Sigmoid colon (tissue), 7 donors: Measurements from ENCODE around the gene METTL22. TPM values are rescaled to one million over a fixed set of nuclear protein-coding genes. Genes with fewer than 3 reads are reported as not detected.

Experiments
- DNase-seq: peaks from one replicate; pipeline ENCODE4 v3.0.0-alpha.2; 2019
- H3K27ac ChIP-seq, 4 donors: fragments of 200-600 bp; sonication (generic); one replicate each; pipeline ENCODE4 v1.5.1; 2016 to 2019; ENCODE audit warnings: mild to moderate bottlenecking in 1 of 4
- H3K27me3 ChIP-seq, 3 donors: fragments of 200-600 bp; sonication (generic); one replicate each; pipeline ENCODE4 v1.5.1; 2019; ENCODE audit warnings: mild to moderate bottlenecking in 1 of 3
- H3K36me3 ChIP-seq, 4 donors: fragments of 200-600 bp; sonication (generic); one replicate each; pipeline ENCODE4 v1.5.1; 2016 to 2019
- H3K4me1 ChIP-seq, 4 donors: fragments of 200-600 bp; sonication (generic); one replicate each; pipeline ENCODE4 v1.5.1; 2017 to 2019
- H3K4me3 ChIP-seq, 4 donors: fragments of 200-600 bp; sonication (generic); one replicate each; pipeline ENCODE4 v1.5.1; 2017 to 2019; ENCODE audit warnings: mild to moderate bottlenecking in 2 of 4, moderate library complexity in 1 of 4
- H3K9me3 ChIP-seq, 4 donors: fragments of 200-600 bp in 3 of 4; sonication (generic) in 3 of 4; one replicate each; pipeline versions ENCODE4 v1.5.1 to v1.6.1; 2013 to 2019
- EP300 ChIP-seq, 4 donors: sonication (generic); formaldehyde crosslinking; IDR thresholded peaks; one replicate each; pipeline ENCODE4 v1.6.1; 2017; ENCODE audit warnings: antibody characterized with exemption in 4 of 4
- POLR2A ChIP-seq, 2 donors: fragments of 450-650 bp; IDR thresholded peaks; one replicate each; pipeline ENCODE4 v1.6.1; 2016; ENCODE audit warnings: antibody characterized with exemption in 2 of 2, mild to moderate bottlenecking in 2 of 2, moderate library complexity in 2 of 2
- POLR2AphosphoS5 ChIP-seq, 4 donors: sonication (generic); formaldehyde crosslinking; IDR thresholded peaks; one replicate each; pipeline ENCODE4 v1.6.1; 2017; ENCODE audit warnings: antibody characterized with exemption in 4 of 4
- whole genome bisulfite sequencing, 2 donors: extraction: QIAGEN DNeasy Blood & Tissue Kit; methylation state at CpG; one replicate each; pipeline ENCODE4 v1.1.7; 2013; 5-methylcytosine and 5-hydroxymethylcytosine counted together
- intact Hi-C: fragments of 100-400 bp; cut with DNase I; formaldehyde crosslinking; loops from one replicate; pipeline ENCODE4 v1.15.1; 2023
- polyA plus RNA-seq, 3 donors: library from polyadenylated mRNA; stranded (reverse); fragments of 200-250 nt; gene quantifications; one replicate each; pipeline ENCODE4 v1.2.3, GENCODE V29; 2013
- total RNA-seq, 4 donors: library from RNA; depleted of rRNA; stranded (reverse); fragments of >200 nt; gene quantifications; one replicate each; pipeline ENCODE4 v1.1.0, GENCODE V29; 2016
- TF ChIP-seq, protein P1 (sequence below), 4 experiments: fragments of 450-650 bp in 3 of 4; fragments of 200-600 bp in 1 of 4; IDR thresholded peaks; one replicate each; pipeline ENCODE4 v1.5.1; 2016 to 2019; ENCODE audit warnings: antibody characterized with exemption in 4 of 4, mild to moderate bottlenecking in 3 of 4, moderate library complexity in 2 of 4
- donor health status: healthy with polysubstance abuse.
- donor health status: Bipolar disorder and iron deficiency.
- donor health status: healthy.

METTL22 gene
- total and polyA plus RNA-seq, 7 donors, result 8.6 to 55.1 (median 25.3) TPM

GRCh38 chr16:8576141-8577004, 45.1 kb upstream of the METTL22 start:
- Histone ChIP-seq H3K36me3 (no peaks in the 10 kb centered on the region), H3K9me3 (no peaks in the 10 kb centered on the region), H3K4me1 (no peaks in the 10 kb centered on the region), H3K27ac (no peak overlapping the region), H3K27me3 (peaks cover 0 to 18% (median 0%) of the 10 kb centered on the region in 3 donors), H3K4me3 (no peak overlapping the region)
- WGBS, 2 donors, result 92 to 95% methylated on average over 4 of the region's 4 CpGs
- no peak for DNase-seq
- TF ChIP-seq POLR2AphosphoS5 (IDR thresholded peaks at IDR 0.05) (no peak), POLR2A (IDR thresholded peaks at IDR 0.05) (no peak), EP300 (IDR thresholded peaks at IDR 0.05) (no peak)
- TF ChIP-seq, protein P1, sequence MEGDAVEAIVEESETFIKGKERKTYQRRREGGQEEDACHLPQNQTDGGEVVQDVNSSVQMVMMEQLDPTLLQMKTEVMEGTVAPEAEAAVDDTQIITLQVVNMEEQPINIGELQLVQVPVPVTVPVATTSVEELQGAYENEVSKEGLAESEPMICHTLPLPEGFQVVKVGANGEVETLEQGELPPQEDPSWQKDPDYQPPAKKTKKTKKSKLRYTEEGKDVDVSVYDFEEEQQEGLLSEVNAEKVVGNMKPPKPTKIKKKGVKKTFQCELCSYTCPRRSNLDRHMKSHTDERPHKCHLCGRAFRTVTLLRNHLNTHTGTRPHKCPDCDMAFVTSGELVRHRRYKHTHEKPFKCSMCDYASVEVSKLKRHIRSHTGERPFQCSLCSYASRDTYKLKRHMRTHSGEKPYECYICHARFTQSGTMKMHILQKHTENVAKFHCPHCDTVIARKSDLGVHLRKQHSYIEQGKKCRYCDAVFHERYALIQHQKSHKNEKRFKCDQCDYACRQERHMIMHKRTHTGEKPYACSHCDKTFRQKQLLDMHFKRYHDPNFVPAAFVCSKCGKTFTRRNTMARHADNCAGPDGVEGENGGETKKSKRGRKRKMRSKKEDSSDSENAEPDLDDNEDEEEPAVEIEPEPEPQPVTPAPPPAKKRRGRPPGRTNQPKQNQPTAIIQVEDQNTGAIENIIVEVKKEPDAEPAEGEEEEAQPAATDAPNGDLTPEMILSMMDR (IDR thresholded peaks at IDR 0.05), result no peak
- intact Hi-C loops, result no loop called here

- intact Hi-C loops, result no loop called here
- H3K4me3 ChIP-seq, result no peak overlapping the region
- H3K9me3 ChIP-seq, result no peaks in the 10 kb centered on the region
- no peak overlapping the region for H3K27ac ChIP-seq
- peaks cover 0 to 18% (median 0%) of the 10 kb centered on the region in 3 donors for H3K27me3 ChIP-seq
- DNase-seq, result no peak
- H3K36me3 ChIP-seq, result no peaks in the 10 kb centered on the region
- TF ChIP-seq, protein P1 (IDR thresholded peaks at IDR 0.05), result no peak
- no peak for TF ChIP-seq POLR2A (IDR thresholded peaks at IDR 0.05)
- TF ChIP-seq POLR2AphosphoS5 (IDR thresholded peaks at IDR 0.05), result no peak
- no peak for TF ChIP-seq EP300 (IDR thresholded peaks at IDR 0.05)
- 85 to 87% methylated on average over 10 of the region's 10 CpGs for WGBS, 2 donors
- H3K4me1 ChIP-seq, result no peaks in the 10 kb centered on the region
Measured at GRCh38 chr16:8577678-8578304, 43.7 kb upstream of the METTL22 start.

DNA sequence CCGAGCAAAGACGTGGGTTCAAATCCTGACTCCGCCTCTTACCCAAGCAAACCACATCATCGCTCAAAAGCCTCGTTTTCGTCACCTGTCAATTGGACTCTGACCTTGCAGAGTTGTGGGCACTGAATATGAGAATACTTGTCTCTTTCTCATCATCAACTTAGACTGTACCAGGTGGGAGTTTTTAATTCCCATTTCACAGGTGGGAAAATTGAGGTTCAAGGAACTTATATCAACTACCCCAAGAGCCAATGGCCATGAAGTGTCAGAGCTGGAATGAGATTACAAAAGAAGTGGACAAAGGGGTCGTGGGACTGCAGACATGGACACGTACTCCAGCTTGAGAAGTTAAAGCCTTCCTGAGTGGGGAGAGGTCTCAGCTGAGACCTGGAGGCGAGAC, 41.9 kb upstream of the METTL22 start:
- H3K27ac ChIP-seq, result no peak overlapping the region
- H3K27me3 ChIP-seq, result peaks cover 0 to 18% (median 0%) of the 10 kb centered on the region in 3 donors
- H3K36me3 ChIP-seq, result no peaks in the 10 kb centered on the region
- no peak for TF ChIP-seq POLR2A (IDR thresholded peaks at IDR 0.05)
- no peak for TF ChIP-seq POLR2AphosphoS5 (IDR thresholded peaks at IDR 0.05)
- no peak for TF ChIP-seq EP300 (IDR thresholded peaks at IDR 0.05)
- TF ChIP-seq, protein P1 (IDR thresholded peaks at IDR 0.05), result no peak
- WGBS, 2 donors, result 66 to 87% methylated on average over 9 of the region's 9 CpGs
- H3K9me3 ChIP-seq, result no peaks in the 10 kb centered on the region
- intact Hi-C loops, result no loop called here
- H3K4me3 ChIP-seq, result no peak overlapping the region
- H3K4me1 ChIP-seq, result no peaks in the 10 kb centered on the region
- no peak for DNase-seq

DNA sequence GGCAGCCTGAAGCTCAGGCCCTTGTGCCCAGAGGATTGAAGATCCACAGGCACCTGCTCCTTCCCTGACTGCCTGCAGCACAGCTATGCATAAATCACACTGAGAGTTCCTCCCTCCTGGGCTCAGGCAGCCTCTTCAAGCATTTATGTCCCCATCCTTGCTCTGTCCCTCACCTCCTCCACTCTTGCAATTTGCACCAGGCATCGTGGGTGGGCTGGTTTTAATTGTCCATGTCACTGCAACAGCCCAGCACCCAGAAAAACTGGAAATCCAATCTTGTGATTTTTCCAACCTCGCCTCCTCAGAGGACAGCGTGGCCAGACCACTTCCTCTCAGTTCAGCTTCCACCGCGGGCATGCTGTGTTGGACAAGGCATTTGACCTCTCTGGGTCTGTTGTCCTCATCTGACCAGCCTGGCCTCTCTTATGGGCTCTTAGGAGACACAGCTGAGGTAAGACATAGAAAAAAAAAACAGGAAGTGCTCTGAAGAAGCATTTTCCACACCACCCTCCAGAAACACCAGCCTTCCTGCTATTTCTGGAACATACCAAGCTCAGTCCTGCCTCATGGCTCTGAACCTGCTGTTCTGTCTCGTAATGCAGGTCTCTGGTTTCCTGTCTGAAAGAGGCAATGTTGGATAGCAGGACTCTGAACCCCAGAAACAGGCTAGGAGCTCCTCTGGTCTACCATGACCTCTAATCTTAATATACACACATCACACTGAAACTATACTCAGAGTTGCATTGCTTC, 39.5 kb upstream of the METTL22 start:
- 35 to 58% methylated on average over 6 of the region's 6 CpGs for WGBS, 2 donors
- intact Hi-C loops, result no loop called here
- TF ChIP-seq, protein P1 (IDR thresholded peaks at IDR 0.05), result no peak
- no peak for TF ChIP-seq POLR2AphosphoS5 (IDR thresholded peaks at IDR 0.05)
- no peak for TF ChIP-seq EP300 (IDR thresholded peaks at IDR 0.05)
- TF ChIP-seq POLR2A (IDR thresholded peaks at IDR 0.05), result no peak
- Histone ChIP-seq H3K36me3 (no peaks in the 10 kb centered on the region), H3K27me3 (peaks cover 0 to 6% (median 0%) of the 10 kb centered on the region in 3 donors), H3K4me3 (no peak overlapping the region), H3K4me1 (no peaks in the 10 kb centered on the region), H3K9me3 (no peaks in the 10 kb centered on the region), H3K27ac (no peak overlapping the region)
- peak; percentile 70 for DNase-seq
